ENCODE measurements around the gene CD7. TPM values are rescaled to one million over a fixed set of nuclear protein-coding genes. Genes with fewer than 3 reads are reported as not detected.

The CD7 gene
- total RNA-seq, 3 donors from 2014 or later: 10.0 to 12.8 (median 12.3) TPM

GRCh38 chr17:82327289-82327688 is 9.9 kb upstream of the CD7 start:
- Histone ChIP-seq H3K36me3 (ENCODE audit: low read depth) (no peaks in the 10 kb centered on the region), H3K9me3 (no peaks in the 10 kb centered on the region), H3K4me3 (no peak overlapping the region), H3K4me1 (ENCODE audit: low read depth) (peaks cover 33% of the 10 kb centered on the region)
- intact Hi-C loops (cut with DNase I, micrococcal nuclease): loop anchor here in 1 of 2 donors (10.0 kb wide), 1 partner anchor 92 kb away; no protein-coding TSS in a partner anchor
- no peak for TF ChIP-seq CTCF (IDR thresholded peaks at IDR 0.05)
- no peak for ATAC-seq
- DNase-seq: no peak

GRCh38 chr17:82325286-82326180 is 8.1 kb upstream of the CD7 start:
- ATAC-seq (no peak), DNase-seq (peak in 1 of 3 donors; percentile 53)
- peaks cover 23% of the 10 kb centered on the region for H3K4me1 ChIP-seq (ENCODE audit: low read depth)
- TF ChIP-seq CTCF (IDR thresholded peaks at IDR 0.05): no peak
- H3K36me3 ChIP-seq (ENCODE audit: low read depth): no peaks in the 10 kb centered on the region
- intact Hi-C loops (cut with DNase I, micrococcal nuclease): loop anchor here in 1 of 2 donors (10.0 kb wide), 1 partner anchor 91 kb away; no protein-coding TSS in a partner anchor
- no peak overlapping the region for H3K4me3 ChIP-seq
- no peaks in the 10 kb centered on the region for H3K9me3 ChIP-seq

- intact Hi-C loops (cut with DNase I, micrococcal nuclease): loop anchor here in 1 of 2 donors (10.0 kb wide), 1 partner anchor 90 kb away; no protein-coding TSS in a partner anchor
- DNase-seq: peak in 2 of 3 donors; percentile 66 to 70
Observed at GRCh38 chr17:82324566-82325285, 7.3 kb upstream of the CD7 start.

GRCh38 chr17:82323514-82324234 is 6.3 kb upstream of the CD7 start:
- ATAC-seq (no peak), DNase-seq (peak in 1 of 3 donors; percentile 60)
- H3K4me3 ChIP-seq: no peak overlapping the region
- peaks cover 6% of the 10 kb centered on the region for H3K4me1 ChIP-seq (ENCODE audit: low read depth)
- intact Hi-C loops (cut with DNase I, micrococcal nuclease): loop anchor here in 1 of 2 donors (10.0 kb wide), 1 partner anchor 89 kb away; no protein-coding TSS in a partner anchor
- H3K36me3 ChIP-seq (ENCODE audit: low read depth): no peaks in the 10 kb centered on the region
- no peaks in the 10 kb centered on the region for H3K9me3 ChIP-seq
- no peak for TF ChIP-seq CTCF (IDR thresholded peaks at IDR 0.05)

More at GRCh38 chr17:82324566-82325285, 7.3 kb upstream of the CD7 start:
- TF ChIP-seq CTCF (IDR thresholded peaks at IDR 0.05): no peak
- no peaks in the 10 kb centered on the region for H3K36me3 ChIP-seq (ENCODE audit: low read depth)
- H3K9me3 ChIP-seq: no peaks in the 10 kb centered on the region
- no peak overlapping the region for H3K4me3 ChIP-seq
- ATAC-seq: peak; percentile 35
- H3K4me1 ChIP-seq (ENCODE audit: low read depth): peaks cover 15% of the 10 kb centered on the region

Data from mucosa of descending colon (tissue), 3 donors.